Fibroblast of pulmonary artery (primary cell): Measurements from ENCODE around the gene CENPX.
A peak's percentile ranks its signal among the peaks of the same experiment; 100 is the strongest.

Experiments used
- DNase-seq: peaks from one replicate; pipeline ENCODE4 v3.0.0-alpha.2; 2010; ENCODE audit warnings: low read depth
- H3K4me3 ChIP-seq: replicated peaks from 2 replicates; pipeline ENCODE4 v1.5.1; 2011; ENCODE audit warnings: low read depth, mild to moderate bottlenecking, control low read depth, low read length, moderate library complexity
- CTCF ChIP-seq: IDR thresholded peaks from 2 replicates; pipeline ENCODE4 v1.5.1; 2011; ENCODE audit warnings: mild to moderate bottlenecking, control low read depth, low read length, inconsistent platforms; ENCODE audit errors: missing control alignments

Gene CENPX

GRCh38 chr17:82020572-82021106 lies 2.0 kb downstream of the CENPX start:
- no peak for TF ChIP-seq CTCF
- H3K4me3 ChIP-seq: no peak overlapping the region
- DNase-seq: no peak

GRCh38 chr17:82019690-82020571 lies 2.7 kb downstream of the CENPX start:
- no peak overlapping the region for H3K4me3 ChIP-seq
- TF ChIP-seq CTCF: peak; percentile 65
- DNase-seq: peak; percentile 45

- TF ChIP-seq CTCF: no peak
- H3K4me3 ChIP-seq: no peak overlapping the region
- no peak for DNase-seq
Observed at GRCh38 chr17:82018989-82019689, 3.5 kb downstream of the CENPX start.

- TF ChIP-seq CTCF: no peak
- no peak for DNase-seq
- no peak overlapping the region for H3K4me3 ChIP-seq
Observed at GRCh38 chr17:82018152-82018988, 4.3 kb downstream of the CENPX start.

DNA sequence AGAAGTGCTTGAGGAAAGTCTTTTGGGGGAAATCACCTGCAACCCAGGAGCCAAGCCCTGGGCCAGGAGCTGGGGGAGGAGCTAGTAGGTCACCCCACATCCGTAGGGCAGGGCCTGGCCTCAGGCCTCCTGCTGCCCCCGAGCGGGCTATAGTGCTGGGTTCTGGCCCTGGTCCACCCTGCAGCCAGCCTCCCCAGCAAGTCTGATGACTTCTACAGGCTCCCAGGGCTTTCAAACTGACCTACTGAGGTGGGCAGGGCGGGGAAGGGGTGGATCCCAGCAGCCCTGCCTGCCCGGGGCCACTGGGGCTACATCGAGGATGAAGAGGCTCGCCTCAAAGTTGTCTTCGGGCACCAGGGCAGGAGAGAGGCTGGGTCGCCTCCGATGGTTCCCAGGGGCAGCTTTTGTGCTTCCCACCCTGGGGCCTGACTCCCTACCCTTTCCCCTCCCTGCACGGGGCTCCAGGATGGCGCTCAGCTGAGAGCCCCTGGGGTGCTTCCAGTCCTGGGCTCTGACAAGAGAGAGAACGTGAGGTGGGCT lies 5.0 kb downstream of the CENPX start:
- no peak overlapping the region for H3K4me3 ChIP-seq
- DNase-seq: no peak
- TF ChIP-seq CTCF: no peak

- TF ChIP-seq CTCF: no peak
- DNase-seq: no peak
- H3K4me3 ChIP-seq: no peak overlapping the region
Observed at GRCh38 chr17:82016875-82017459, 5.7 kb downstream of the CENPX start.
